GM11168 (cell line): ENCODE measurements around the gene TGFBR2.
"Not testable (repeated sequence)": the region's sequence is repeated elsewhere in the genome, so short reads cannot be mapped to it uniquely, and the experiment has no call there.

Source experiments
- in situ Hi-C: fragments of 300-500 bp; cut with MboI; formaldehyde crosslinking; loops from one replicate; pipeline ENCODE4 v1.12.0; 2022; ENCODE audit warnings: low sequenced_read_pairs; ENCODE audit not compliant: unreplicated experiment

The TGFBR2 gene

DNA sequence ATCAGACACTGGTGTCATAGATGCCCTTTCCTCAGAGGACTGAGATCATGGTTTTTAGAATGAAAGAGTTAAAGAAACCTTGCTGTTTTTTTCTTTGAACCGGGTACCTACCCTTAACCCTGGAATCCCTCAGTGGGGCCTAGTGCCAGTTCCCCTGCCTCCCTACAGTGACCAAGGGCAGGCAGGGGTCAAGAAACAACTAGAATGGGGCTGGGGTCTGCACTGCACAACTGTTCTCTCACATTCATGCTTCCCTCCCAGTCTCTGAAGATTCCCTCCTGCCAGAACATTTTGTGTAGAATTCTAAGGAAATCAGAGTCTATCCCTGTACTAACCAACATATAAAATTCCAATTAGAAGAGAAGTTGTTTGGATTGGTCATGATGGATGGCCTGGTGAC lies 47.9 kb downstream of the TGFBR2 start:
- in situ Hi-C loops: no loop called here

DNA sequence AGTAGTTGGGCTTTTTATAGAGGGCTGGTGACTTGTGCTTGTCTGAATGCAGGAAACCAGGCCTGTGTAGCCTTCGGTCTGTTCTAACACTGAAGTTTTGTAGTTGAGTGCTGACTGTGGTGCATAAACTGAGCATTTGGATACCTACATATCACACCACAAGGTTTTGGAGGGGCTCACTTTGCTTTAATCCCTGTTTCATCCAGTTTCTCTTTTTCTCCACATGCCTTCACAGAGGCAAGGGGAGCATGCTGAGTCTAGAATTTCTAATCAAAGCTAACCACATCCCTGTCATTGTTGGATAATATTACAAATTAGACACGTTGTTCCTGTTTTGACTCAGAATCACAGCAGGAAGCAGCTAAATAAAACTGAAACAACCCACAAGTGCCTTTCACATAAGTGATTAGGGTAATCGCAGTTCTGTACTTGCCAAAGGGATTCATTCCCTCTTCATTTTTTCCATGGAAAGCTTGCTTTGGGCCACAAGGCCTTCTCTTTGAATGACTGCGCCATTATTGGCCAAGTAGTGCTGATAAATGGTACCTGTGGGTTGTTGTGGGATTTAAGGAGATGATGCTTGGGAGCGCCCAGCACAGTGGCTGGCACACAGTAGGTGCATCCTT lies 48.9 kb downstream of the TGFBR2 start:
- in situ Hi-C loops: no loop called here

DNA sequence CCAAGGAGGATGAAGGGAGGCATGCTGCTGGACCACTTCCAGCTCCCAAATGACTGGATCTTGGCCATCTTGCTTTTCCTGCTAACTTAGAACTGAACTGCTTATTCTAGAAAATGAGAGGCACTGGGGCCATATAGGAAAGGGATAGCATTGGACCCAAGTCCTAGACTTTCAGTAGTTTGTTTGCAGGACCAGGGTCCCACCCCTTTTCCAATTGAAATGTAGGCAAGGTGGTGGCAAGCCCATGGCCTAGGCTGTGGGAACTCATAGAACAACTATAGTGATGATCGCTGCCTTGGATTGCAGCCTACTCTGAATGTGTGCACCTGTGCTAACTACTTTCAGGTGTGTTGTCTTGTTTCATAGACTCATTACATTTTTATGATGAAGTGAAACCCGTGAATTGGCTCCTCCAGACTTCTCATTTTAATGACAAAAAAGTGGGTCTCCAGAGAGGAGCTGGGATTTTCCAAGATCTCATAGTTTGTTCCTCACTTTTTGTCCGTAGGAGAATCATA lies 50.3 kb downstream of the TGFBR2 start:
- in situ Hi-C loops: no loop called here

DNA sequence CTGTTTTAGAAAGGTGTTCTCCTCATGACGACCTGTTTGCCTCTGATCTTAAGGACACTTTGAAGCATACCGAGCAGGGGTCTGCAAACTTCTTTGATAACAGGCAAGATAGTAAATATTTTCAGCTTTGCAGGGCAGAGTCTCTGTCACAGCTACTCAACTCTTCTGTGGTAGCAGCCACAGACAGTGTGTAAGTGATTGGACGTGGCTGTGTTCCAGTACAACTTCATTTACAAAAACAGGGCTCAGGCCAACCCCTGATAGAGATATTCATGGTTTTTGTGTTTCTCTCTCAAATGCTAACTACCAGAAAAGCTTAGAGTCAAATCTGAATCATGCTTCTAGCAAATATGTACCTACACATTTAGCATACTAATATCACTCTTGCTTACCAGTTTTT lies 51.5 kb downstream of the TGFBR2 start:
- in situ Hi-C loops: no loop called here

DNA sequence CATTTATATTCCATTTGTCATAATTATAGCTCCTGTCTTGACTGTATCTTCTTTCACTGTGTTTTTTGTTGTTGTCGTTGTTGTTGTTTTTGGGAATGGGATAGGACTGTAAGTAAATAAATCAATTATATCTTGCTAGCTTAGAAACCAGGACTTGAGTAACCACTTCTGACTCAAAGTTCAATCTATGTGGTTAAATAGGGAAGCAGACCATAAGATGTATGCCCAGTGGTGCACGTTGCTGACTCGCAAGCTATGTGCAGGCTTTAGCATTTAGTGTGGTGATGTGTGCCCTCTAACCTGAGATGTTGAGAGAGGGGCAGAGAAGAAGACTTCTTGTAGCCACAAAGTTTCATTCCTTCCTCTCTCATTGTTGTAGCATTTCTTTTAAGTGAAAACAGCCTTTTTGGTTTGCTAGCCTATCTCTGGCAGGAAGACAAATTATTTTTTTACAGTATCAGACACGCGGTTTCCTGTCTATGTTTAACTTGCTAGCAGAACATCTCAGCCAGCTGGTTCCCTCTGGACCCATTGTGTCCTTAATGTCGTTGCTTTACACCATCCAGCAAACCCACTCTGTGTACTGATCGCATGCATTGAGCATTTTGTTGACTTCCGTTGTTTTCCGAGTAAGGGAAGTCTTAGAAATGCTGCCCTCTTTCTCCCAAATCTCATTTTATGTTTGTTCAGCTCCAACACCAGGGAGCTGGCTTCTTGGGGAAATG lies 52.1 kb downstream of the TGFBR2 start:
- in situ Hi-C loops: no loop called here

- in situ Hi-C loops: no loop called here
Observed at GRCh38 chr3:30659270-30660130, 53.1 kb downstream of the TGFBR2 start.

GRCh38 chr3:30660136-30660535 lies 53.7 kb downstream of the TGFBR2 start:
- in situ Hi-C loops: no loop called here

DNA sequence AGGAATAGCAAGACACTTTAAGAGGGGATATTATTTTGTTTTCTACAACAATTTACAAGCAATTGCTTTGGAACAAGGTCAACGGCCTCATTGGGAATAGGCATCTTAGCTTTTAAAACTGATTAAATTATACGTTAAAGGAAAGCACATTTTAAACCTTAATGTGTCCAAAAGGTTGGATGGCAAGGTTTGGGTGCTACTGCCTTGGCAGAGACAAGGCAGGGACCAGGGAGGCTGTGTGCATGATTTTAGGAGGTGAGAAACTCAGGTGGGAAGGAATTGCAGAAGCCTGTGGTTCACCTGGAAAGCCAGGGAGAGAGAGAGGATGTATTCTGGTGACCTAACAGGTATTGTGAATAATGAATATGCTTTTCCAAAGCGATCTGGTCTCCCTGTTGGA lies 54.3 kb downstream of the TGFBR2 start:
- in situ Hi-C loops: no loop called here

DNA sequence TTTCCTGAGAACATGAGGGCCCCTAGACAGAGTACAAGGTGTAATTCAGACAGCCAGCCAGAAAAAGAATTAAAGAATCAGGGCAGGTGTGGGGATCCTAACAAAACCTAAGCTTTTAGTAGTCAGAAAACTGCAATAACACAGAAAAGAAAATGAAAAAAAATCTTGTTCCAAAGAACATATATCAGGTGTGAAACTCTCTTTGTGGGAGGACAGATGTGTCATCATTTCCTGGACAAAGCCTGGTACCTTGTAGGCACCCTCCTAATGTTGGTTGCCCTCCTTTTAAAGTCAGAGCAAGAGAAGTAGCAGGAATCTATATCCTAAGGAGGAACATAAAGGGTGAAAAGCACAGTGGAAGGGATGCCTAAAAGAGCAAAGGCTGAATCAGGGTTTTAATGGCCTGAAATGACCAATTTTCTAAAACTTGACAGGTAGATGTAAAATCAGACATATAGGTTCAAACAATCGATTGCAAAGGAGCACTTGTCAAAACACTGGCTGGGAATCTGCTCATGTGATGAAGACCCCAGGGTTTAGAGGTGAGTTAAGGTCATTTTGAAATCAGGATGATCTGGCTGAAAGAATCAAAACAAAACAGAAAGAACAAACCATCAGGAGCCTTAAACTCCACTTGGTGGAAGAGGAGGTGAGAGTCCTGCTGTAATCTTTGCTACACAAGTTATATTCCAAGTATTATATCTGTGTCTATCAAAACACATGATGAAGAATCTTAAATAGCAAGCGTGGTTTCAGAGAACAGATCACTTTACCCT lies 54.9 kb downstream of the TGFBR2 start:
- in situ Hi-C loops: no loop called here

DNA sequence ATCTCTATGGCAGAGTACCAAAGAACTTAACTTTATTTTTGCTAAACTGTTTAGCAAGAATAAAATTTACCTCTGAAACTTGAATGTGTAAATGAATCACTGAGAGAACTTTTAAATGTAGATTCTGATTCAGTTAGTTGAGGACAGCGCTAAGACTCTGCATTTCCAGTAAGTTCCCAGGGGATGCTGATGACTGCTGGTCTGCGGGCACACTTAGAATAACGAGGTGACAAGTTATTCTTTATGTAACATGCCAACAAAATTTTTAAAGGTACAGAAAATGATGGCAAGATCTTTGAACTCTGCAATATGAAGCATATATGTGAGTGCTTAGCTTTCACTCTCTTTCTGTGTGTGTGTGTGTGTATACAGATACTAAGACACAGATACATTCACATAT lies 56.4 kb downstream of the TGFBR2 start:
- in situ Hi-C loops: no loop called here

DNA sequence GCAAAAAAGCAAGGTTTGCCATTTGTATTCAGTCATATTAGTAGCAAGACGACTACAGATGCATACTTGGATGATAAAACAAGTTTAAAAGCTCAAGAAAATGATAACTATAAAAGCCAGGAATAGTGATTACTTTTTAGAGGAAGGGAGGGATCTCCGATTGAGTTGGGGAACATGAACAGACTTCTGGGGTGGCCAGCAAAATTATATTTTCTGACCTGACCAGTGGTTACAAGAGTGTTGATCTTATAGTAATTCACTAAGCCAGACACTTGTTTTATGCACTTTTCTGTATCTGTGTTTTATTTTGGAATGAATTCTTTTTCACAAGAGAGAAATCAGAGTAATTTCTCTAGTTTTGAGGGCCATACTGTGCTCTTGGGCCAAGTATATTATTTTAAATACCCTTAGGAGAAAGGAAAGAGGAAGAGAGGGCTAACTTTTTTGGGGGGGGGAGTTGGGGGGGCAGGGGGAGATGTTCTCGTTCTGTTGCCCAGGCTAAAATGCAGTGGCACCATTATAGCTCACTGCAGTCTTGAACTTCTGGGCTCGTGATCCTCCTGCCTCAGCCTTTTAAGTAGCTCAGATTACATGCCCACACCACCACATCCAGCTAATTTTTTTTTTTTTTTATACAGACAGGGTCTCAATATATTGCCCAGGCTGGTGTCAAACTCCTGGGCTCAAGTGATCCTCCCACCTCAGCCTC lies 57.3 kb downstream of the TGFBR2 start:
- in situ Hi-C loops: no loop called here

GRCh38 chr3:30664459-30664858 lies 58.1 kb downstream of the TGFBR2 start:
- in situ Hi-C loops: no loop called here

- in situ Hi-C loops: no loop called here
Observed at GRCh38 chr3:30664884-30665283, 58.5 kb downstream of the TGFBR2 start.

DNA sequence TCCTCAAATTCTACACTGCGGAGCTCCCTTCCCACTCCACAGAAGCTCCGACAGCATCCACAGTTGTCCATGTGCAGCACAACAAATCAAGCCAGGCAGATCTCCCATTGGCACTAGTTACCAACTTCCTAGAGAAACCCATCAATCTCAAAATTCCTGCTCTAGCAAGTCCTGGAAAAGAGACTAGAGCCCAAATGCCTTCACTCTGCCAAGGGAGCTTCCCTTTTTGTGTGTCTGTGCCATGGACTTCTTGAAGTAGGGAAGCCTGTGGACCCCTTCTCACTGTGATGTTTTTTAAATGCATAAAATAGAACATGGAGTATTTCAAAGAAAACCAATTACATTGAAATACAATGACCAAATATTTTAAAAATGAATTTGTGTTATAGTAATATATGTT lies 59.1 kb downstream of the TGFBR2 start:
- in situ Hi-C loops: no loop called here

DNA sequence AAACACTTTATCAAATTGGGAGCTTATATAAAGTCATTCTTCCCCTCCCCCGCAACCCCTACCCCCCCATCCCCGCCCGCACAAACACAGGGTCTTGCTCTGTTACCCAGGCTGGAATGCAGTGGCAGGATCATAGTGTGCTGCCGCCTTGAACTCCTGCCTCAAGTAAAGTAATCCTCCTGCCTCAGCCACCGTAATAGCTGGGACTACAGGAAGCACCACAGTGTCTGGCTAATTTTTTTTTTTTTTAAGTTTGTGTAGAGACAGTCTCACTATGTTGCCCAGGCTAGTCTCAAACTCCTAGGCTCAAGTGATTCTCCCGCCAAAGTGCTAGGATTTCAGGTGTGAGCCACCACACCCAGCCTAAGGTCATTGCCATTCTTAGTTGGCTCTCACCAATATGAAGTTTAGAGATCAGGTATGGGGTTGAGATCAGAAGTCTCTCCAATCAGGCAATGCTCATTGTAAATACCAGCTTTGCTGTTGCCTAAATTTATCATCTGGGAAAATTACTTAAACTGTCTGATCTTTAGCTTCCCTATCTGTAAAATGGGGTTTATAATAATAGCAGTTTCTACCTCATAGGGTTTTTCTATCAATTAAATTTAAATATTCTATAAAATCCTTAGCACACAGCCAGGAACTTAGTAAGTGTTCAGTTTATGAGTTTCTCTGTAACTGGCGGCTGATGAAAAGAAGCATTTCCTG lies 60.3 kb downstream of the TGFBR2 start:
- in situ Hi-C loops: no loop called here

DNA sequence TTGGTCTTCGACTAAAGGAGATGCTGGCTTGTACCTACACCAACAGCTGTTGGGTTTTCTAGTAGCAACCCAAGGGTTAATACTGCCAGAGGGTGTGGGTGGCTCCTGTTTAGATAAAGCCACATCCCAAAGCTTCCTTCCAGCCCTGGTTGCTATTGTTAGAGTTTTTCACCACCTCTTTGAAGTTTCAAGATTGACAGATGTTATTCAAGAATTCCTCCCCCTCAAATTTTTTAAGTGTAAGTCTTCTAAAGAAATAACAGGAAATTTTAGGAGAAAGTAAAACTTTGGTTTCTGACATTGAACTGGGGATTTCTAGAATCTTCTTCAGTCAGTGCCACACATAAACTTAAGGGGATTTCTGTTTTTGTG lies 60.9 kb downstream of the TGFBR2 start:
- in situ Hi-C loops: no loop called here

GRCh38 chr3:30668051-30668609 lies 61.7 kb downstream of the TGFBR2 start:
- in situ Hi-C loops: no loop called here

DNA sequence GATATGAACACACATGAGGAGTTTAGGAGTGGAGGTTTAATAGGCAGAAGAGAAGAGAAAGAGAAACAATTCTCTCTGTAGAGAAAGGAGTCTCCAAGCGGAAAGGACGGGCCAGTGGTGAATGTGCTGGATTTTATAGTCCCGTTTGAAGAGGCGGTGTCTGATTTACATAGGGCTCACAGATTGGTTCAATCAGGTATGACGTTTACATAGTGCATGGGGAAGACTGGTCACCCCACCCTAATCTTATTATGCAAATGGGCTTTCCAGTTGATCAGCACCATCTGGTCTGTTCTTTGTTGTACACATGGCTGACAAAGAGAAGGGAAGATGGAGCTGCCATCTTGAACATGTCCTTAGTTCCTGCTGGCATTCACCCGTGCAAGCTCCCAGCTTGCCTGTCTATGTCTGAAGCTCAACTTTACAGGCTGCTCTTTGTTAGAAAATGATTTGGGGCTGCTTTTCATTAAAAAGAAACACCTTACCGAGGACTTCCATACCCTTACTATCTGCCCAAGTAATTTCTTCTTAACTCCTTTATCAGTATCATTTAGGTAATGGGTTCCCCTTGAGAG lies 63.0 kb downstream of the TGFBR2 start:
- in situ Hi-C loops: not testable (repeated sequence)
